HG03175 (cell line): ENCODE data around the gene NT5C2.

Experiments used
- ATAC-seq: cut with Tn5 transposase; IDR thresholded peaks from one replicate; pipeline ENCODE4 v1.9.1; 2021; ENCODE audit warnings: mild to moderate bottlenecking, moderate library complexity; ENCODE audit not compliant: unreplicated experiment

NT5C2 gene

DNA sequence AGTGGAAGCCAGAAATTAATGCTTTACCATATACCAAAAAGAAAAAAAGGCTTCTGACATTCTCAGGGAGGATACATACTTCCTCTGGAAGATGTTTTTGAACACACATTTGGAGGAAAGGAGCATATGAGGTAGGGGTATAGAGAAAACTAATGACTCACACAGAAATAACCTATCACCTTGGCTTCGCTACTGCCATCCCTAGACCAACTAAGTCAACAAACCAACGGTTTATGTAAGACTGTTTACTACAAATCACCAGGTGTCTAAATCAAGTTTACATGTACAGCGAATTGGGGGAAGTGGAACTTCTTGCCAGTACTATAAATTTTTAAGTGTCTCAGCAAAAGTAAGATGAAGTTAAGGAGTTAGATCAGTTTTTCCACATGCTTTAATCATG, 96.9 kb downstream of the NT5C2 start:
- no peak for ATAC-seq

DNA sequence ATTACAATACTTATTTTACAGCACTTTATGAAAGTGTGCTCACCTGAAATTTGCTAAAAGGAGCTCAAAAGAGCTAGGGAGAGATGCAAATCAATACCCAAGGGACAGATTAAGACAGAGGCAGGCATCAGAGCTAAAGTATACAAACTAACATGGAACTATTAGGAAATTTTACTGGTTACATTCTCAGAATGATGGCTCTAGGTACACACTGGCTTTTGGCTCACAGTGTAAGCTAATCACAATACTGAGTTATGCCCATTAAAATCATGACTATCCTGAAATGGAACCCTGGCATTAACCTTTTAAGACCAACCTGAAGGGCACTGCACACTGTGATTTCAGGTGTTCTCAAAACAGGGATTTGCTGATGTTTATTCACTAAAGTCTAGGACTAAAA, 98.1 kb downstream of the NT5C2 start:
- ATAC-seq, result no peak

DNA sequence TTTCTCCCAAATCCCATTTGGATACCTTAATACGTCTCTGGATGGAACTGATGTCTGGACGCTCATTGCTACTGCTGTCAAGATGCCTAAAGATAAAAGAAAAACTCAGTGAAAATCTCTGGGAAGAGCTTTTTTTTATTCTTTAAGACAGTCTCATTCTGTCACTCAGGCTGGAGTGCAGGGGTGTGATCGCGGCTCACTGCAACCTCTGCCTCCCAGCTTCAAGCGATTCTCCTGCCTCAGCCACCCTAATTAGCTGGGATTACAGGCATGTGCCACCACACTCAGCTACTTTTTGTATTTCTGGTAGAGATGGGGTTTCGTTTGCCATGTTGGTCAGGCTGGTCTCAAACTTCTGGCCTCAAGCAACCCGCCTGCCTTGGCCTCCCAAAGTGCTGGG, 102.2 kb downstream of the NT5C2 start:
- no peak for ATAC-seq

DNA sequence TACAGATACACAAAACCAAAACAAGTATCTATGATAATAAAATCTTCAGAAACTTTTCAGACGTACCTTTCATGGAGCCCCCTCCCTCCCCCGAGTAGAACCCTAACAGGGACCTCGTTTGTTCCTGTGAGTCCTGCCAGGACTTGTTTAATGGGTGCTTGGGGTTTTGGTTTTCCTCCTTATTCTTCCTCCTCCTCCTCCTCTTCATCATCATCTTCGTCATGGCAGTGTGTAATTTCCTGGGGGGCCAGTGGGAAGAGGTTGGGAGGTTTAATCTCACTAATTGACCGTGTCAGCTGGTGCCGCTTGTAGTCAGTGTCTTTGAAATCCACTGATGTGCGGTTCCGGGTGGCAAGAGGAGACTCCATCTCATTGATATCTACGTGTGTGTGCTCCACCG, 103.6 kb downstream of the NT5C2 start:
- ATAC-seq, result no peak

DNA sequence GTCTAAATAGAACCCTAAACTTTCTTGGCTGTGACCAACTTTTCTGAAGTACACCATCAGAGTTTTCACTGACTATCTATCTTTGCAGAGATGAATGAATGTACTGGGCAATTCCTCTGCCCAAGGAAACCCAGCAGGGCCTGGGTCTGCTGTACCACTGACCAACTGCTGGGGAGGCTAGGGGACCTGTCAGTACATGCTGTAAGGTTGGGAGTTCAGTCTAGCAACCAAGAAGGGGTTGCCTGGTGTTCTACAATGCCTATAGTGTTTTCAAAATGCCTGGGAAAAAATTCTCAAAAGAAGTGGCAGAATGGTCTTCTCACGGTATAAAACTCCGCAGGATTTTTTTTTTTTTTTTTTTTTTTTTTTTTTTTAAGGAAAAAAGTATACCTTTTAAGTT, 106.3 kb downstream of the NT5C2 start:
- ATAC-seq, result no peak

DNA sequence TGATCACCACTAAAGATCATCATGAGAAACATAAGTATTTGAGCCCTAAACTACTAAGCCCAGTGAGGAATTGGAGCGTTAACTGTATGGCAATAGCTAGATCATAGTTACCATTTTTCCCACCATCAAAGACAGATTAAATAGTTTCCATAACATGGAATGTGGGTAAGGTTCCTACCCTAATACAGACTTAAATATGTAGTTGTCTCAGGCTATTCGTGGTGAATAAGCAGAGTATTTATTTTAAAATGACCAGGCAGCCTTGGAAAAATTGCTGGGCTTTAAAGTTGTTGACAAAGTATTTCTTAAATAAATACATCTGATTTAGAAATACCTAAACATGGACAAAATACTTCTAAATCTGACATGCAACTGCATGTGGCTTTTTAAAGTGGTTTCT, 106.8 kb downstream of the NT5C2 start:
- no peak for ATAC-seq

DNA sequence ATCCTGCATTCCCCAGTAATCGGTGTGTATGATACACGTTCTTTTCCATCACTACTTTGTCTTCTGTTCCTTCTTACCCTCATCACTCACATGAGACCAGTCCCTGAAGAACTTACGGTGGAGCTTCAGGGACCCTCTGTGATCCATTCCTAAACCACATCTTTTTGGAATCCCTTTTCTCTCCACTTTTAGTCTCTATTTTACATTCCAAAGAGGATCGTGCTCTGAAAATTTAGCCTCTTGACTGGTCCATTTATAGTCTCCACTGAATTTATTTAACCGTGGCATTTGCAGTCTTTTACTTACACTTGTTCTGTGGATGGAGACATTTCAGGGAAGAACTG, 109.1 kb downstream of the NT5C2 start:
- no peak for ATAC-seq

DNA sequence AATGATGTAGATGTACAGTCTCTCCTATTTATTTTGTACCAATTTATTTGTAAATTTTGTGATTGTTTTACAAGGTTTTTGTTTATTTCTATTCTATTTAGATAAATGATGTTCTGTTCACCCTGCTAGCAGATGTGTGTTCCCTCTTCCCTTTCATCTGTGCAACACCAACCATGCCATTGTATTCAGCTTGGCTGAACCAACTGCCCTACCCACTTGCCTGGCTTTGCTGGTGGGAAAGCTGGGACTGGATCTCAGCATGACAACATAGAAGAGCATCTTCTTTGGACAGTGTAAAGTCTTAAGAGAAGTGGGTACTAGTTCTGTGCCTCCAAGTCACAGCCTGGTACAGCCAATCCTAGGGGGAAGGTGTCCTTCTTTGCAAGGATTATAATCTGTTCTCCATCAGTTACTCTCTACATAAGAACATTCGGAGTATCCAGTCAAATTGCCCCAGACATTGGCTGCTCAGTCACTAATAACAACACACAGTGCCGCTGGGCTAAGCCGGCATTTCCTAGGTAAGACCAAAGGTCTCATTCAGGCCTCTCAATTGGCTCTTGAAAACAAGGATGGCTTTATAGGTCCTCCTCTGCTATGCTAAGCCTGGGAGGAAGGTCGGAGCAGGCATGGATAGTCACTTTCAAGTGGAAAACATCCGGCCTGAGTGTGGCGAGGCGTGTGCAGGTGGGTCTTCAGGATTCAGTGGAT, 109.7 kb downstream of the NT5C2 start:
- no peak for ATAC-seq

DNA sequence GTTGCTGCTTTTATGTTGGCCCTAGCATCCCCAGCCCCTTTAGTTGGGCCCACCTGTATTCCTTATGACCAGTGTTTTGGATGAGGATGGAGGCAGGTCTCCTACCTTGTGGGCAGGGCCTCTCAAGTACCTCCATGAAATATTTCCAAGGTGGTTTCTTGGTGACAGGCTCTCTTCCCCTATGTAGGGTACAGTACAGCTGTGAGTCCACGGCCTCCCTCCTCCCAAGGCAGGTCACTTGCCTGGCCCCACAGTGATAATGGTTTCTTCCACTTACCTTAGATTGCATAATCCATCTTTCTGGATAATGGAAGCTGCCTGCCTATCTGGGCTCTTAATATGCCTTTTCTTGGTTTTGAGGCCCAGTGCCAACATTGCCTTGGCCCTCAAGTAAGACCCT, 110.4 kb downstream of the NT5C2 start:
- no peak for ATAC-seq

DNA sequence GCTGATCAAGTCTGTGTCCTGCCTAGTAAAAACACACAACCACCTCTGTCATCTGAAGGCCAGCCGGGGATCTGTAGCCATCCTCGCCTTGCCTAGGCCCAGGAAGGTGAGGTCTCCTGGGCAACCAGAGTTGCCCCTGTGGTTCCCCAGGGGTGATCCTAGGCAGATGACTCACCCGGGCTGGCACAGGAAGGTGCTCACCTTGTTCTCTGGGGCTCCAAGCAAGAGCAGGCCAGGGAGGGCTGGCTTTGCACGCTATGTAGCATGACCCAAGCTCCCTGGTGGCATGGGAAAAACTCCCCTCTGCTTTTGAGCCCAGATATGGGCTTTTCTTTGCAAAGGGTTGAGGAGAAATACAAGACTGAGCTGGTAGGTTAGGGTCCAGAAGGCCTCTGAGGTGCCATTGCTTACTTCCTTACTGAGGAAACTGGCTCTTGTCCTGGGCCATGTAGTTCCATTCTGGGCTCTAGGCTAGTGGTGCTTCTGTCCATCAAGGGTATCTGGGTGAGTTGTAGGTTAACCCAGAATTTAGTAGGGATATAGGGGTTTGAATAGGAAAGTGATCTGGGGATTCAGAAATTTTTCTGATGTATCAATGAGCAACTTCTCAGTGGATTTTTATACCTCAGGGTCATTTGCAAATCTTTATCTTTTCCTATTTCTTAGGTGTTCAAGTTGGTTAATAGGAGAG, 112.0 kb downstream of the NT5C2 start:
- no peak for ATAC-seq

DNA sequence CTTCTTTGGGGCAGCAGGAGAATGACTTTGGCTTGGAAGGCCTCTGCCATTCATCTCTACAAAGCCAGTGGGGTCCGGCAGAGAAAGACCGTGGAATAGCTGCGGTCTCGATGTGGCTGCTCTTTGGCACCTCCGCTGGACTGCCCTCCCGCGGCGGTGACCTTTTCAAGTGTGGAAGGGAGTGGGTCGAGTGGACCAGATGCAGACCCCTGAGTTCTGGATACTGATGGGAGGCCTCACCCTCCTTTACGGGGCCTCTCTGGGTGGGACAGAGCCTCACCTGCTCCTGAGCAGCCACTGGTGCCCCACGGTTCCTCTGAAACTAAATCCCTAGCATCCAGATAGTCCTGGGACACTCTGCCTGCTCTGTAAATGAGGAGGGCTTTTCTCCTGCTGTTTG, 113.1 kb downstream of the NT5C2 start:
- ATAC-seq, result no peak

DNA sequence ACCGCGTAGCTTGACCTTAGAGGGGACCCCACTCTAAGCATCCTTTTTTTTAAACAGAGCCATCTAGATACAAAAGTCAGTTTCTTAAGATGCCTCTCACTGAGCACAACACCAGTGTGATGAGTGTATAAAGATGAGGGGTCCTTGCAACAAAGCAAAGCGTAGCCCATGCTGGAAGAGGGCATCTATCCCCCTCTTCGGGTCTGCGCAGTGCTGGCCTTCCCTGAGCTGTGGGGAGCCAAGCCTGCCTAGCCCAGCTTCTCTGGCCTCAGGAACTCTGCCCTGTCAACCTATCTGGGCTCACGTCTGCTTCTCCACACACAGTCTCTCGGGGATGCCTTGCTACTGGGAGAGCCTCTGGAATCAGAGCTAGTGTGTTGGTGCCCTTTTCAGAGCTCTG, 114.0 kb downstream of the NT5C2 start:
- ATAC-seq, result no peak

DNA sequence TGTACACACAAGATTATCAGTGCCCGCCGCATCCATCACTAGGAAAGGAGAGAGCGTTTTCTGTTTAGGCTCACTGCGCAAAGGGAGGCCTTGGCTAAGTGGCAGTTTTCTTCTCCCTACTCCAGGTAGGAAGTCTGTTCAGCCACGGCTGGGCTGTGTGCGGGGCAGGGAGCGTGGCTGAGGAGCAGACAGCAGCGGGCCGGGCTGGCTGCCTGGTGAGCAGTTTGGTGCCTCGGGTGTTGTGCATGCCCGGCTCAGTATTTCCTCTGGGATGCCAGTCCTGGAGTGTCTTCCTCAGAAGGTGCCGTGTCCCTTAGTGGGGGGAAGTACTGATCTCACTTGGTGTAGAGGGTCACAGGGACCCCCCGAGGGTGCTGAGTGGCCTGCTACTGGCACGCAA, 114.4 kb downstream of the NT5C2 start:
- ATAC-seq, result no peak

DNA sequence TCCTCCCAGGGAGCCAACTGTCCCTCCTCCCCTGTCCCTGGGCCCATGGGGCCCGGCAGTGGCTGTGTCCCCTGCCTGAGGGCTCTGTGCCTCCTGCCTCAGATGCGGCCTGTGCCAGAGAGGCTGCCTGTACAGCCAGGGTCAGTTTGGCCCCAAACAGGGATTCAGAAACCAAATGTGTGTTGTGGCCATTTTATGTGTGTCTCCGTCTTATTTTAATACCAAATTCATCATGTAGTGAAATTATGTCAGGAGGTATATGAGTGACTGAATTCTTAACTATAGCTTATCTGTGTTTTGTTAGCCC, 114.8 kb downstream of the NT5C2 start:
- ATAC-seq, result no peak

DNA sequence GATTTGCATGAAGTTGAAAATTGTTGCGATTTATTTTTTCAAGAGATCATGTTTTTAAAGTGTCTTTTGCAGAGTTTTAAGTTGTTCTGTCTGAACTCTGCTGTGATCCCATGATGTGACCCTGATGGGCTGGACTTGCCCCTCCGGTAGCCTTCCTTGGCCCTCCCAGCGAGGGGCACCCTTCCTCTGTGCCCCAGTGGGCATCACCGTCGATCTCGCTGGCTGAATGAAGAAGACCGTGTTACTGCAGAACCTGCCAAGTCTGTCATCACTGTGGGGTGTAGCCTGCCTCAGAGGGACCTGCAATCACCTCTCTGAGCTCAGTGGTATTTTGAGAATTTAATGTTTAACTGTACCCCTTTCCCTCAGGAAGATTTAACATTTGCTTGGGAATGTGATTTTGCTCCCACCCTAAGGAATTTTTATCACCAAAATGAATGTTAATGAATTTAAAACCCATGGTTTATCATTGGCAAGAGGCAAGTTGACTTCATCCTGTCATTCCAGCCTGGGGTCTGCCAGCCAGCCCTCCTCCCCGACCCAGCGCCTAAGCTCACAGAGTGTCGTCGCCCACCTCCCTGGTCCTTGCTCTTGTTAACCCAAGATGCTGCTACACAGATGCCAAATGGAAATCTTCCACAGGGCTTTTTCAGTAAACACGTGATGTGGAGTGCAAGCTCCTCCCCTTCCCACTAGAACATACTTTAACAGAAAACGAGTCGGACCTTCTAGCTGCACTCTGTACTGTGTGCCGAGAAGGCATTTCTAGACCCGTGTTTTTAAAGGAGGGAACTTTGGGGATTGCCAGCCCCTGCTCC, 115.4 kb downstream of the NT5C2 start:
- ATAC-seq, result no peak

DNA sequence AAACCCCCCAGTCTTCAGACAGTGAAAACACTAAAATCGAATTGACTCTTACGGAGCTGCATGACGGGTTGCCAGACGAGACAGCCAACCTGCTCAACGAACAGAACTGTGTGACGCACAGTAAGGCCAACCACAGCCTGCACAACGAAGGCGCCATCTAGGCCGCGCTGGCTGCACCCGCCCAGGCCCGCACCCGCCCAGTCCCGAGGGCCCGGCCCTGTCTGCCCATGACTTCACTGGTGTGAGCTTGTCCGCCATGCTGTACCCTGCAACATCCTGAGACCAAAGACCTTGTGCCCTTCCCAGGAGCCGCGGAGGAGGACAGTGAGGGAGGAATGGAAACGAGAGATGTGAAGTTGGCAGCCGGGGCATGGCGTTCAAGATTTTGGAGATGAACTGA, 116.1 kb downstream of the NT5C2 start:
- no peak for ATAC-seq

DNA sequence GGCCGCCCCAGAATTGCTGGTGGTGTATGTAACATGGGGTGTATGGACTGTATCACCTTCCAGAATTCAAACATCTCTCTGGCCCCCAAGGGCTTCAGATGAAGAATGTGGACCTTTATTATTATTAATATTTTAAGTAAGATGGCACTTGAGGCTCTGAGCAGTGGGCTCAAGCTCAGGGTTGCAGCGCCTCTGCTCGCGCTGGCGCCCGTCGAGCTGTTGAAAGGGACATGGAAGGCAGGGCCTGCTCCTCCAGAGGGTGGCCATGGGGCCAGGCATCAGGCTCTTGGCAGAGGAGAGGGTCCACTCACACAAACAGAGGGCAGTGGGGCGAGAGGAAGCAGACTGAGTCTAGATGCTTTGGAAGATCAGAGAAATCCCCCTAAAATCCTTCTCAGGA, 120.2 kb downstream of the NT5C2 start:
- no peak for ATAC-seq

DNA sequence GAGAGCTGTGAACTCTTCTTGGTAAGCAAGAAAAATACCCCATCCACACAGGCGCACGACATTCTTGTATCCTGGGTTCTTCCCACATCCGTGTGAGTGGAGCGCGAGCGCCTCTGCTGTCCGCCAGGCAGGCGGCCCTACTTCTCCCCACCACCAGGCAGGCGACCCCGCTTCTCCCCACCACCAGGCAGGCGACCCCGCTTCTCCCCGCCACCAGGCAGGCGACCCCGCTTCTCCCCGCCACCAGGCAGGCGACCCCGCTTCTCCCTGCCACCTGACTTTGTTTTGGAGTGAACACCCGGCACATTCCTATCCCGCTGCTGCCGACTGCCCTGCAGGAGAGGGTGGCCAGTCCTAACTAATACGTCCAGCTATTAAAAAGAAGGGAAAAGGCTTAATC, 120.8 kb downstream of the NT5C2 start:
- no peak for ATAC-seq

DNA sequence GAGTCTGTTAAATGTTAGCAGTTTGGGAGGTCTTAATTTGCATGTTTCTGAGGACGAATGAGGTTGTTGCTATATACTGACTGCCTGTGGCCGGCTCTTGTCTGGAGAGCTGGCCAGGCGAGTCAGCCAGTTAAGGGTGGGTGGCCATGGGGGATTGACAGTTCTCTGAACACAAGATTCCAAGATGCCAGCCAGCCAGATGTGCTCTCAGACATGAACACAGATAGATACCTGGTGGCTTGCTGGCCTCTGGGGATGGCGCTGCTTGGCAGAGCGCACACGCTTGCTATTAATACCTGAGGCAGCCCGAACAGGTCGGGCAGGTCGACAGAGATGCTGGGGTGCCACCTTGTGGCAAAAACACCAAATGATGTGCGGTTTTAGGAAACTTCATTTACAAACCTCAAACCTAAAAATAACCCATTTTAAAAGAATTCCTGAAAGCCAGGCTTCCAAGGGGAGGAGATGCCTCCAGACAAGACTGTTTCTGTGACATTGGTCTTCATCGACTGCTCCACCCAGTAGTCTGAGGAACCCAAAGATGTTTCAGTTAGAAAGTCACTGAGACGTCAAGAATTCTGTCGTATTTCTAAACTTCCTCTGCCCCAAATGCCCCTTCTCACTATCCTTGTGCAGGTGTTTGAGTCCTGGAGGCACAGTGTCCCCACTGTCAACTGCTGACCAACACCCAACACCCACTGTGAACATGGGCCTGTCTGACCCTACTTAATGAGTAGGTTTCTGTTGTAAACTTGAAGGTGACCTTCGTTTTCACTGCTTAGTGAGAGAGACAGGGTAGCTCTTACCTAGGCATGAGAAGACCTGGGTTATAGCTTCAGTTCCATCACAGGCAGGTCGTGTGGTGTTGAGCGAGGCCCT, 123.4 kb downstream of the NT5C2 start:
- ATAC-seq, result peak; percentile 68

DNA sequence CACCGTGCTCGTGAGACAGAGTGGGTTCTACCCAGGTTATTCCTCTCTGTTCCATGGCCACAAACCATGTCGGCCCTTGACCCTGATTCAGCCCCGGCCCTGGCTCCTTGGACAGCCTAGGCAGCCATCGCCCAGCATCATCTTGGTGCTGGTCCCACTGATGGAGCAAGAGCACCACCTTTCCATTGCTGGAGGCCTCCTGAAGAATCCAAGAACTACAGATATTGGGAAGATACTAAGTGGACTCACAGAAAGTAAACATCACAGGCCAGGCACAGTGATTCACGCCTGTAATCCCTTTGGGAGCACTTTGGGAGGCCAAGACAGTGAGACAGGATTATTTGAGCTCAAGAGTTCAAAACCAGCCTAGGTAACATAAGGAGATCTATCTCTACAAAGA, 125.1 kb downstream of the NT5C2 start:
- no peak for ATAC-seq

DNA sequence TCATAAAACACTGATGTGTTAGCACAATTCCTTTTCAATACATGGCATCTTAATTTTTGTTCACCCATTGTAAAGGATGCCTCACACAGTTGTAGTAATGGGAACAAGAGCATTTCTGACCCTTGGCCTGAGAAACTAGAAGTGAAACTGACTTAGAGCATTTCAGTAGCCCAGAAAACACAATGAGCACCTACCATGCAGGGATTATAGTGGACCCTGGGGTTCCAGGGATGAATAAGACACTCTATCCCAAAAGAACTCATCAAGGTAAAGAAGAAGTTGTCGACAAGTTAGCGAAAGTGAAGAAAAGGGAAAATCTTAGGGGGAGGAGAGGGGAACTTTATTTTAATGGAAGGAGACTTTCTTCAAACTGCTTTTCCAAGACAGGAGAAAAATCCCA, 125.6 kb downstream of the NT5C2 start:
- no peak for ATAC-seq
